OCI-LY7 (cell line): Measurements from ENCODE around the gene WDR7. TPM values are rescaled to one million over a fixed set of nuclear protein-coding genes. Genes with fewer than 3 reads are reported as not detected.

ENCODE experiments used
- BruUV-seq: library from RNA; stranded (reverse); fragments of 400-500 nt; replicated peaks from 2 replicates; lab custom pipeline; 2021; lab: Mats Ljungman, UMichigan
- CTCF ChIA-PET: fragments of 300-600 bp; sonication (Branson Sonifier 250); formaldehyde crosslinking; loops from one replicate; lab custom pipeline; 2022; ENCODE audit warnings: antibody characterized with exemption; ENCODE audit not compliant: unreplicated experiment; lab: Charles Lee
- POLR2A ChIA-PET: fragments of 300-600 bp; sonication (Branson Sonifier 250); formaldehyde crosslinking; loops from one replicate; lab custom pipeline; 2022; ENCODE audit warnings: antibody characterized with exemption; lab: Charles Lee
- DNase-seq: peaks from one replicate; pipeline ENCODE4 v3.0.0-alpha.2; 2015; ENCODE audit warnings: low spot score
- H2AFZ ChIP-seq: fragments of 200-600 bp; sonication (generic), shearing (Covaris generic); 2 replicates; pipeline ENCODE4 v1.6.1; 2014; ENCODE audit warnings: mild to moderate bottlenecking, antibody characterized with exemption, low read length, moderate library complexity
- H3K27ac ChIP-seq: fragments of 200-600 bp; sonication (generic); 2 replicates; pipeline ENCODE4 v1.5.1; 2014; ENCODE audit warnings: mixed run types, low read depth, mild to moderate bottlenecking, moderate library complexity, low read length, inconsistent platforms; ENCODE audit not compliant: poor library complexity, severe bottlenecking
- H3K36me3 ChIP-seq: fragments of 200-600 bp; sonication (generic); 2 replicates; pipeline ENCODE4 v1.6.1; 2014; ENCODE audit warnings: mild to moderate bottlenecking, antibody characterized with exemption, low read length, moderate library complexity, mixed read lengths; ENCODE audit not compliant: insufficient read depth
- H3K4me1 ChIP-seq: fragments of 200-600 bp; sonication (generic); 2 replicates; pipeline ENCODE4 v1.5.1; 2014; ENCODE audit warnings: mild to moderate bottlenecking, low read length; ENCODE audit not compliant: insufficient read depth, poor library complexity, severe bottlenecking
- H3K4me2 ChIP-seq: fragments of 200-600 bp; sonication (generic); 2 replicates; pipeline ENCODE4 v1.6.1; 2014; ENCODE audit warnings: mild to moderate bottlenecking, low read length
- H3K4me3 ChIP-seq: fragments of 200-600 bp; sonication (generic); 2 replicates; pipeline ENCODE4 v1.5.1; 2014; ENCODE audit warnings: mild to moderate bottlenecking, low read depth, low read length; ENCODE audit not compliant: poor library complexity, severe bottlenecking
- H3K79me2 ChIP-seq: fragments of 200-600 bp; sonication (generic); 2 replicates; pipeline ENCODE4 v1.6.1; 2016; ENCODE audit warnings: low read depth, mild to moderate bottlenecking, low read length, moderate library complexity, mixed read lengths; ENCODE audit not compliant: insufficient read depth
- H3K9me2 ChIP-seq: fragments of 200-600 bp; sonication (generic); 2 replicates; pipeline ENCODE4 v1.6.1; 2016; ENCODE audit warnings: mild to moderate bottlenecking, low read length, mixed read lengths; ENCODE audit not compliant: insufficient read depth
- H3K9me3 ChIP-seq: fragments of 200-600 bp; sonication (generic); 2 replicates; pipeline ENCODE4 v1.6.1; 2014; ENCODE audit warnings: mild to moderate bottlenecking, mixed run types, low read length, mixed read lengths
- H4K20me1 ChIP-seq: fragments of 200-600 bp; sonication (generic); 2 replicates; pipeline ENCODE4 v1.6.1; 2014; ENCODE audit warnings: mild to moderate bottlenecking, antibody characterized with exemption, low read length, moderate library complexity, mixed read lengths; ENCODE audit not compliant: insufficient read depth
- EZH2phosphoT487 ChIP-seq: fragments of 200-600 bp; sonication (generic); IDR thresholded peaks from 2 replicates; pipeline ENCODE4 v1.6.1; 2018; ENCODE audit warnings: low read depth, borderline replicate concordance, mild to moderate bottlenecking, mixed run types, antibody characterized with exemption, low read length, moderate library complexity, mixed read lengths
- intact Hi-C: fragments of 100-400 bp; cut with micrococcal nuclease; formaldehyde crosslinking; loops from one replicate; pipeline ENCODE4 v1.10.0; 2022; ENCODE audit not compliant: unreplicated experiment
- total RNA-seq, 2 experiments: library from RNA; depleted of rRNA in 1 of 2; stranded (reverse); fragments of >200 nt in 1 of 2; shearing (Covaris generic) in 1 of 2; gene quantifications; 2 replicates each; pipeline ENCODE4 v1.2.3, GENCODE V29; 2014 to 2022
- TF ChIP-seq, protein P1 (sequence below): fragments of 200-600 bp; sonication (generic); conservative IDR thresholded peaks from 2 replicates; pipeline ENCODE4 v1.5.1; 2014; ENCODE audit warnings: mild to moderate bottlenecking, antibody characterized with exemption, low read length, moderate library complexity, mixed read lengths

WDR7 gene
- total RNA-seq, 2 experiments from 2014 or later = 13.2 to 17.1 TPM

DNA sequence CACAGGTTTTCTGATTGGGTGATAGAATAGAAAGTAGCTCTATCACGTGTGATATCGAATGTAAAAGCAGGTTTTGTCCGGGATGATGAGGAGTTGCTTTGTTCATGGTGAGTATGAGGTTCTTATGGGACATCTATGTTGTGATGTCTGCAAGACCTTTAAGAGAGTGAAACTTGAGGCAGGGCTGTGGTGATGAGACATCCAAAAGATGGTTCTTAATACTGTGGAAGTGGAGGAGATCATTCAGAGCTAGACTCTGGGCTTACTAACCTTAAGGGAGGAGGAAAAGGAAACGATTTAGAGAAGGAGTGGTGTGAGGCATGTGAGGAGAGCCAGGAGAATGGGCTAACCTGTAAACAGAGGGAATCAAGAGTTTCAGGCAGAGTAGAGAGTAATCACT, 92.0 kb downstream of the WDR7 start:
- no TSS peak for BruUV-seq
- intact Hi-C loops = no loop called here
- Histone ChIP-seq H3K9me3 (no peaks in the 10 kb centered on the region), H3K27ac (no peak overlapping the region), H3K4me1 (no peaks in the 10 kb centered on the region), H3K4me2 (no peak overlapping the region), H3K36me3 (no peaks in the 10 kb centered on the region), H3K9me2 (no peaks in the 10 kb centered on the region), H3K79me2 (no peaks in the 10 kb centered on the region), H3K4me3 (no peak overlapping the region), H4K20me1 (no peaks in the 10 kb centered on the region), H2AFZ (no peak overlapping the region)
- ChIA-PET POLR2A (no interaction called here), CTCF (no interaction called here)
- DNase-seq = no peak
- TF ChIP-seq, protein P1, sequence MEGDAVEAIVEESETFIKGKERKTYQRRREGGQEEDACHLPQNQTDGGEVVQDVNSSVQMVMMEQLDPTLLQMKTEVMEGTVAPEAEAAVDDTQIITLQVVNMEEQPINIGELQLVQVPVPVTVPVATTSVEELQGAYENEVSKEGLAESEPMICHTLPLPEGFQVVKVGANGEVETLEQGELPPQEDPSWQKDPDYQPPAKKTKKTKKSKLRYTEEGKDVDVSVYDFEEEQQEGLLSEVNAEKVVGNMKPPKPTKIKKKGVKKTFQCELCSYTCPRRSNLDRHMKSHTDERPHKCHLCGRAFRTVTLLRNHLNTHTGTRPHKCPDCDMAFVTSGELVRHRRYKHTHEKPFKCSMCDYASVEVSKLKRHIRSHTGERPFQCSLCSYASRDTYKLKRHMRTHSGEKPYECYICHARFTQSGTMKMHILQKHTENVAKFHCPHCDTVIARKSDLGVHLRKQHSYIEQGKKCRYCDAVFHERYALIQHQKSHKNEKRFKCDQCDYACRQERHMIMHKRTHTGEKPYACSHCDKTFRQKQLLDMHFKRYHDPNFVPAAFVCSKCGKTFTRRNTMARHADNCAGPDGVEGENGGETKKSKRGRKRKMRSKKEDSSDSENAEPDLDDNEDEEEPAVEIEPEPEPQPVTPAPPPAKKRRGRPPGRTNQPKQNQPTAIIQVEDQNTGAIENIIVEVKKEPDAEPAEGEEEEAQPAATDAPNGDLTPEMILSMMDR = no peak
- TF ChIP-seq EZH2phosphoT487 = no peak

DNA sequence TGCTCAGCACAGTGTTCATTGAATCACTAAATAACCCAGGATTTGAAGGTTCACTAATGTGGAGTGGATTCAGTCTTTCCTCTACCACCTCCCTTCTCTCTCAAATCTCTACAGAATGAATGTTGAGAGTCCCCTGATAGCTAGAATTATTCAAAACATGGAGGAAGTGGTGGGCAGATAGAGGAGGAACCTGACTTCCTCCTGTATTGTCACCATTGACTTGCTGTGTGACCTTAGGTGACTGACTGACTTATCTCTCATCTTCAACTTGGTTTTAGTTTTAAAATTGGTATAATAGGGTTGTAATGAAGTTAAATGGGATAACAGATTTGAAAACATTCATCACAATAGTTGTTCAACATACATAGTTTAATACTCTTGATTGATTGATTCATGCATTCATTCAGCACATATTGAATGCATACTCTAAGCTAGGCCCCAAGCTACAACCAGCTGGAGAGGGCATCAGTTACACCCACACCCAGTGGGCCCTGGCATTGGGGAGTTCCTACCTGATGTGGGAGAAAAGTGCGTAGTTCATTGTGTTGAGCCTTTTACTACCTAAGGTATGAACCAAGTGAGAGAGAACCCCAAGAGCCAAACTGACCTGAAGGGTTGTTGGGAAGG, 96.0 kb downstream of the WDR7 start:
- Histone ChIP-seq H2AFZ (no peak overlapping the region), H3K36me3 (no peaks in the 10 kb centered on the region), H3K4me3 (no peak overlapping the region), H3K27ac (no peak overlapping the region), H4K20me1 (no peaks in the 10 kb centered on the region), H3K4me1 (no peaks in the 10 kb centered on the region), H3K4me2 (no peak overlapping the region), H3K79me2 (no peaks in the 10 kb centered on the region), H3K9me2 (no peaks in the 10 kb centered on the region), H3K9me3 (no peaks in the 10 kb centered on the region)
- POLR2A ChIA-PET = no interaction called here
- TF ChIP-seq, protein P1 = no peak
- no peak for TF ChIP-seq EZH2phosphoT487
- no peak for DNase-seq
- BruUV-seq = no TSS peak
- intact Hi-C loops = no loop called here
- CTCF ChIA-PET = no interaction called here

DNA sequence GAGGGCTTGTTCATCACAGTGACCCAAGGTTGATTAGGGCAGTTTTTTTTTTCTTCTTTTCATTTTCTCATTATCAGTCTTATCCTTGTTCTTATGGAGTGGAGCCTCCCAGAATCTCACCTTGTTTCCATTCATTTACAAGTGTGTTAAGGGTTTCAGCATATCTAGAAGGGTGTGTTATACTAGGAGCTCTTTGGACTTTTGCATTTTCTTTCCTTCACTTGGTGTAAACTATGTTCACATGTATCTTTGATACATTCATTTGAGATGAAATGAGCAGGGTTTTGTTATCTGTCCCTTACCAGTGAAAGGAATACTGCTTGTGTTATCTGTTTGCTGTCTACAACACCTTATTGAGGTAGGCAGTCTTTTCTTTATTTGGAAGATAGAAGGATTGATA, 96.7 kb downstream of the WDR7 start:
- Histone ChIP-seq H4K20me1 (no peaks in the 10 kb centered on the region), H3K9me2 (no peaks in the 10 kb centered on the region), H2AFZ (no peak overlapping the region), H3K36me3 (no peaks in the 10 kb centered on the region), H3K27ac (no peak overlapping the region), H3K4me3 (no peak overlapping the region), H3K79me2 (no peaks in the 10 kb centered on the region), H3K9me3 (no peaks in the 10 kb centered on the region), H3K4me2 (no peak overlapping the region), H3K4me1 (no peaks in the 10 kb centered on the region)
- no TSS peak for BruUV-seq
- no peak for DNase-seq
- ChIA-PET POLR2A (interaction anchor here (0.5 kb wide), 1 partner anchor 55 kb away, joined by 3 read pairs; no protein-coding TSS in a partner anchor), CTCF (no interaction called here)
- TF ChIP-seq, protein P1 = no peak
- no peak for TF ChIP-seq EZH2phosphoT487
- intact Hi-C loops = loop anchor here (2.0 kb wide), 1 partner anchor 699 kb away; no protein-coding TSS in a partner anchor
